GM23338 (cell line): ENCODE measurements around the gene PELO.

Source experiments
- CREB1 ChIP-seq: fragments of 250-450 bp; sonication (Bioruptor Pico); IDR thresholded peaks from 2 replicates; pipeline ENCODE4 v1.5.0; 2020; ENCODE audit warnings: low read depth, mild to moderate bottlenecking, moderate library complexity
- EZH2 ChIP-seq: fragments of 200-600 bp; sonication (generic); IDR thresholded peaks from one replicate; pipeline ENCODE4 v1.8.0; 2017; ENCODE audit warnings: antibody characterized with exemption, mild to moderate bottlenecking, low read depth; ENCODE audit not compliant: unreplicated experiment
- EZH2phosphoT487 ChIP-seq: fragments of 200-600 bp; sonication (generic); IDR thresholded peaks from one replicate; pipeline ENCODE4 v1.8.1; 2018; ENCODE audit warnings: antibody characterized with exemption; ENCODE audit not compliant: unreplicated experiment
- JUNB ChIP-seq: IDR thresholded peaks from one replicate; pipeline ENCODE4 v1.6.1; 2016; ENCODE audit warnings: antibody characterized with exemption; ENCODE audit not compliant: unreplicated experiment
- NANOG ChIP-seq: IDR thresholded peaks from 2 replicates; pipeline ENCODE4 v1.6.1; 2016; ENCODE audit warnings: antibody characterized with exemption, borderline replicate concordance
- POLR2AphosphoS5 ChIP-seq: IDR thresholded peaks from 2 replicates; pipeline ENCODE4 v1.6.1; 2016; ENCODE audit warnings: antibody characterized with exemption, low read depth
- STAT1 ChIP-seq: IDR thresholded peaks from one replicate; pipeline ENCODE4 v1.6.1; 2016; ENCODE audit warnings: antibody characterized with exemption; ENCODE audit not compliant: unreplicated experiment
- ZNF114 ChIP-seq: fragments of 250-450 bp; sonication (Bioruptor Pico); IDR thresholded peaks from 2 replicates; pipeline ENCODE4 v1.5.0; 2020; ENCODE audit warnings: mild to moderate bottlenecking, moderate library complexity
- ZNF331 ChIP-seq: fragments of 250-450 bp; sonication (Bioruptor Pico); IDR thresholded peaks from 2 replicates; pipeline ENCODE4 v1.5.0; 2020; ENCODE audit warnings: low read depth, mild to moderate bottlenecking, moderate library complexity
- TF ChIP-seq, protein P1 (sequence below): IDR thresholded peaks from one replicate; pipeline ENCODE4 v1.6.1; 2018; ENCODE audit warnings: antibody characterized with exemption; ENCODE audit not compliant: unreplicated experiment
- TF ChIP-seq, protein P2 (sequence below), 2 experiments: fragments of 200-600 bp in 1 of 2; sonication (generic) in 1 of 2; conservative IDR thresholded peaks; 2 replicates each; pipeline versions ENCODE4 v1.5.1 to v1.6.1; 2016 to 2017; ENCODE audit warnings: antibody characterized with exemption in 2 of 2, low read depth in 2 of 2, mild to moderate bottlenecking in 2 of 2, moderate library complexity in 1 of 2

DNA sequence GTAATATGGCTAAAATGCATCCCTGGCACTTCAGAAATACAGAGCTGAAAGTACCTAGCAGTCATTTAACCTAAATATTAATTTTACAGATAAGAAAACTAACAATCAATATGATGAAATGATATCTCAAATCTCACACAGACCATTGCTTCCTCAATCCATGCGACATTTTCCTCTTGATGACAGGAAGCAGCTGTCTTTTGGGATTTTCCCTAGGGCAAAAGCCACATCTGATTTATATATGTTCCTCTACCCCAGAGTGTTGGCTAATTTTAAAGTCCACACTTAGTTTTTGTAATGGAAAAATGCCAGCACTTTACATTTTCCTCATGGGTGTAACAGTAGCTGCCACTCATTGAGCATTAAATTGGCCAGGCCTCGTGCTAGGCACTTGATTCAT, 47.7 kb upstream of the PELO start:
- TF ChIP-seq, protein P1, sequence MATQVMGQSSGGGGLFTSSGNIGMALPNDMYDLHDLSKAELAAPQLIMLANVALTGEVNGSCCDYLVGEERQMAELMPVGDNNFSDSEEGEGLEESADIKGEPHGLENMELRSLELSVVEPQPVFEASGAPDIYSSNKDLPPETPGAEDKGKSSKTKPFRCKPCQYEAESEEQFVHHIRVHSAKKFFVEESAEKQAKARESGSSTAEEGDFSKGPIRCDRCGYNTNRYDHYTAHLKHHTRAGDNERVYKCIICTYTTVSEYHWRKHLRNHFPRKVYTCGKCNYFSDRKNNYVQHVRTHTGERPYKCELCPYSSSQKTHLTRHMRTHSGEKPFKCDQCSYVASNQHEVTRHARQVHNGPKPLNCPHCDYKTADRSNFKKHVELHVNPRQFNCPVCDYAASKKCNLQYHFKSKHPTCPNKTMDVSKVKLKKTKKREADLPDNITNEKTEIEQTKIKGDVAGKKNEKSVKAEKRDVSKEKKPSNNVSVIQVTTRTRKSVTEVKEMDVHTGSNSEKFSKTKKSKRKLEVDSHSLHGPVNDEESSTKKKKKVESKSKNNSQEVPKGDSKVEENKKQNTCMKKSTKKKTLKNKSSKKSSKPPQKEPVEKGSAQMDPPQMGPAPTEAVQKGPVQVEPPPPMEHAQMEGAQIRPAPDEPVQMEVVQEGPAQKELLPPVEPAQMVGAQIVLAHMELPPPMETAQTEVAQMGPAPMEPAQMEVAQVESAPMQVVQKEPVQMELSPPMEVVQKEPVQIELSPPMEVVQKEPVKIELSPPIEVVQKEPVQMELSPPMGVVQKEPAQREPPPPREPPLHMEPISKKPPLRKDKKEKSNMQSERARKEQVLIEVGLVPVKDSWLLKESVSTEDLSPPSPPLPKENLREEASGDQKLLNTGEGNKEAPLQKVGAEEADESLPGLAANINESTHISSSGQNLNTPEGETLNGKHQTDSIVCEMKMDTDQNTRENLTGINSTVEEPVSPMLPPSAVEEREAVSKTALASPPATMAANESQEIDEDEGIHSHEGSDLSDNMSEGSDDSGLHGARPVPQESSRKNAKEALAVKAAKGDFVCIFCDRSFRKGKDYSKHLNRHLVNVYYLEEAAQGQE: no peak
- TF ChIP-seq POLR2AphosphoS5: no peak
- TF ChIP-seq, protein P2, sequence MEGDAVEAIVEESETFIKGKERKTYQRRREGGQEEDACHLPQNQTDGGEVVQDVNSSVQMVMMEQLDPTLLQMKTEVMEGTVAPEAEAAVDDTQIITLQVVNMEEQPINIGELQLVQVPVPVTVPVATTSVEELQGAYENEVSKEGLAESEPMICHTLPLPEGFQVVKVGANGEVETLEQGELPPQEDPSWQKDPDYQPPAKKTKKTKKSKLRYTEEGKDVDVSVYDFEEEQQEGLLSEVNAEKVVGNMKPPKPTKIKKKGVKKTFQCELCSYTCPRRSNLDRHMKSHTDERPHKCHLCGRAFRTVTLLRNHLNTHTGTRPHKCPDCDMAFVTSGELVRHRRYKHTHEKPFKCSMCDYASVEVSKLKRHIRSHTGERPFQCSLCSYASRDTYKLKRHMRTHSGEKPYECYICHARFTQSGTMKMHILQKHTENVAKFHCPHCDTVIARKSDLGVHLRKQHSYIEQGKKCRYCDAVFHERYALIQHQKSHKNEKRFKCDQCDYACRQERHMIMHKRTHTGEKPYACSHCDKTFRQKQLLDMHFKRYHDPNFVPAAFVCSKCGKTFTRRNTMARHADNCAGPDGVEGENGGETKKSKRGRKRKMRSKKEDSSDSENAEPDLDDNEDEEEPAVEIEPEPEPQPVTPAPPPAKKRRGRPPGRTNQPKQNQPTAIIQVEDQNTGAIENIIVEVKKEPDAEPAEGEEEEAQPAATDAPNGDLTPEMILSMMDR (conservative IDR thresholded peaks at IDR 0.05; ENCODE audit: low read depth in 2 of 2): no peak
- TF ChIP-seq STAT1: no peak
- no peak for TF ChIP-seq CREB1
- no peak for TF ChIP-seq ZNF114
- TF ChIP-seq ZNF331: no peak
- TF ChIP-seq EZH2phosphoT487: no peak
- TF ChIP-seq EZH2: no peak
- TF ChIP-seq JUNB: no peak
- TF ChIP-seq NANOG: no peak
